HG03108 (cell line): ENCODE results near the gene XYLT1.

Source experiments
- ATAC-seq: cut with Tn5 transposase; IDR thresholded peaks from one replicate; pipeline ENCODE4 v1.9.1; 2021; ENCODE audit warnings: moderate library complexity; ENCODE audit not compliant: unreplicated experiment

Gene XYLT1

DNA sequence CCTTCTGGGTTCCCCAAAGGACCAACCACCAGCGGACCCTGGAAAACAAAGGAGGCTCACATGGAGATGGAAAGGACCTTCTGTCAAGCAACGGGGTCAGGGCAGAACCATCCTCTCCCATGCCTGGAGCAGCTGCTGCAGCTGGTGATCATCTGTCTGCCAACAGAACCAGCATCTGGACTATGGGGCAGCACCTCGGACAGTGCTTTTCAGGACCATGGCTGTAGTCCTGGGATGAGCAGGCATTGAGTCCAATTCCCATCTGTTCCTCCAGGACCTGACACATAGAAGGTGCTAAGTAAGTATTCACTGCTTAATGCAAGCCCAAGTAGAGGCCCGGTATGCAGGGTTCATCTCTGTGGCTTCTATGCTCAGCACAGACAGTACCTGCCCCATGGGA lies 304.7 kb downstream of the XYLT1 start:
- ATAC-seq: no peak

DNA sequence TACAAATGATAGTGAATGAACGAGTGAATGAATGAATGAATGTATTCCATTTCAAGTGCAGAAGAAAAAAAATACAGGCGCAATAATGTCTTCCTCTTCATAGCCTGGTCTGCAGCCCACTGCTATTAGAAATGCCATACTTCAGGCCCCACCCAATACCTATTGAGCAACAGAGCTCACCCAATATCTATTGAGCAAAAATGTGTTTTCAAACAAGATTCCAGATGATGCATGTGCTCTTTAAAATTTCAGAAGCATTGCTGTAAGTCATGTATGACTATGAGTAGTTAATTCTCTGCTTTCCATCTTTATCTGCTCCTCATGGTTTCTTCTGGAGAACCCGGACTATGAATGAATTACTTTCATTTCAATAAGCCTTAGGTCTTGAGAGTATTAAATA lies 308.2 kb downstream of the XYLT1 start:
- ATAC-seq: no peak

DNA sequence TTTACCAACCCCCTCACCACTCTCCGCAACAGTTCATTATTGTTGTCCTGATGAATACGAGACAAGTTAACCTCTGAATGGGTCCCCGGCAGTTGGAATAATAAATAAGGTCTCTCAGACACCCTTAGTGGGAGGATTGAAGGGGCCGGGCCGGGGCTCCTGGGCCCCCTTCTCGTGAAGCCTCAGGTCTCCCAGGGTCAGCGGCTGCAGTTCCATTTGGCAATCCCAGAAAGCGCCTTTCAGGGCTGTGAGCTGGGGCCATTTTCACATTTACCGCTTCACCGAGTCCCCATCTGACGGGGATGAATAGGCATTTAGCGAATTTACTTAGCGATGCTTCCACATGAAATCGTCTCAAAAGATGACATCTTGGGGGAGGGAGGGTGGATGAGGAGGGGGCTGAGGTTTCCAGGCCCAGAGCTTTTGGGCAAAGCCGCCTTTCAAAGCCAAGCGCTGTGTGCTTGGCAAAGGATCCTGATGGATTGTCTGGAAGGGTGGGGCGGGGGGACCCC lies 309.8 kb downstream of the XYLT1 start:
- ATAC-seq: no peak

DNA sequence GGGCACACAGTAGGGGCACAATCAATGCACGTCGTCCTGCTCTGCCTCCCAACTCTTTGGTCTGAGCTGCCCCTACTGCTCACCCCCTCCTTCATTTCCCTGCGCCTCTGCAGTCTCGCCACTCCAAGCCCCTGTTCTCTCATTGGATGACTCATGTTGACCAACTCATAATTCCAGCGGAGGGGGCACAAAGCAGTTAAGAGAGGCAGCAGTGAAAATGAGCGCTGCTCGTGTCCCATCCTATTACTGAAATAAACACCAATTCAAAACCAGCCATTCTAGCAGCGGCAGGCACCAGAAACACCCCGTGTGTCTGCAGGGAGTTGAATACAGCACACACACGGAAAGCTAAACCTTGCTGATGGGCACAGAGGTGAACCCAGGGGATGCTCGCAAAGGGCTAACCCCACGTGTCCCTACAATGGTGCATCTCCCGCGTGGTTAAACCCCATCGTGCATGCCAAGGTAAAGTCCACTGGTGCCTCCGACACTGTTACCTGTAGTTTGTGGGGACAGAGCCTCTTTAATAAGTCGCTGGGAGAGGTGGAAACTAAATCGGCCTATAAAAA lies 310.4 kb downstream of the XYLT1 start:
- no peak for ATAC-seq

DNA sequence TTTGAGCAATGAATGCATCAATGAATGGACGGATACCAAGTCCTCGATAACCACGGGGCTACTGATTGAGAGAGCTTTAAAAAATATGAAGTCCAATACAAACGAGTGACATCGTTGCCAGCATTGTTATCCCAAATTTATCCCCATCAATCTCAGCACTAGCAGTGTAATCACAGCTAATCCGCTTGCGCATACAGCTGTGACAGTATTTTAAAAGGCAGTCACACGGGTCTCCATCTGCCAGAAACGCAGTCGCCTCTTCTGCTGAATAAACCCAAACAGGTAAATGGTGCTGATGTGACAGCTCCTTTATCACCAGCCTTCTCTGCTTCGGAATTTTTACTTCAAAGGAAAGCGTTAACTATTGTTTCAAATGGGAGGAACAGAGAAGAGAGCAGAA lies 311.1 kb downstream of the XYLT1 start:
- no peak for ATAC-seq

DNA sequence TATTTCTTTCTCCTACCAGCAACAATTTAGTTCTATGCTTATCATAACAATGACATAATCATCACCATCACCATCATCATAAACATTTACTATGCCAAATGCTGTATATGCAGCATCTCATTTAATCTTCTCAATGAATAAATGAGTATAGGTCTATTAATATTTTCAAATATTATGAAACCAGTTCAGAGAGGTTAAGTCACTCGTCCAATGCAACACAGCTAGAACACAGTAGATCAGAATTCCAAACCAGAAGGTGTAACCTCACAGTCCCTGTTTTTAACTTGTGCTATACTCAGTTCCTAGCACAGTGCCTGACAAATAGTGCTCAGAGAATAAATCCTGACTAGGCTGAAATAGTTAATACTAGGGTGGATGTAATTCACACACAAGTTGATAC lies 314.8 kb downstream of the XYLT1 start:
- no peak for ATAC-seq

DNA sequence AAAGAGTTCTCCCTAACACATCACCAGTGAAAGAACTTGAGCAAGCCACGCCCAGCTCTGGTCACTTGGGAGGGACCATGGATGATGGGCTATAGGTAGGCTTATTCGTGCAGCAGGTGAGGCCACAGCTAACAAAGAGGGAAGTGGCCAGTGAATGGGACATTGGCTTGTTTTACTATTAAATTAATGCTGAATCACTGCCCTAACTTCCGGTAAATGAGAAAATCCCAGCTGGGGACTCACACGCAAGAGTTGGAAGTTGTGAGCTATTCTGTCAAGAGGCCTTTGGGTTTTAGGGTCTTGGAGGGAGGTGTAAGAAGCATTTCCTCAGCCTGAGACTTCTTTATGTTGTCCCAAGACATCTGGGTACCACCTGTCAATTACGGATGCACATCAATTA lies 315.3 kb downstream of the XYLT1 start:
- no peak for ATAC-seq

DNA sequence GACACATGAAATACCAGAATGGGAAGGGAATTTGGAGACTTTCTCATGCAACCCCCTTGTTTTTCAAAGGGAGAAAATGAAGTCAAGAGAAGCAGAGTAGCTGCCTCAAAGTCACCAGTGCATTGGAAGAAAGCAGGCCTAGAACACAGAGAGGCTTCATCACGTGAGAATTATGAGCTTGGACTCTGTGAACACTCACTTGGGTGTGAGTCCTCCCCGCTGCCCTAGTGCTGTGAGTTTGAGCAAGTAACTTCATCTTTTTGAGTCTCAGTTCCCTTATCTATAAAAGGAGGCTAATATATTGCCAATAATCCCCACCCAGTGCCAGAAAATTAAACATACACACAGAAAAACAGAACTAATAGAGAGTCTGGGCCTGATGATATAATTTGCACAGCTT lies 315.8 kb downstream of the XYLT1 start:
- ATAC-seq: no peak

DNA sequence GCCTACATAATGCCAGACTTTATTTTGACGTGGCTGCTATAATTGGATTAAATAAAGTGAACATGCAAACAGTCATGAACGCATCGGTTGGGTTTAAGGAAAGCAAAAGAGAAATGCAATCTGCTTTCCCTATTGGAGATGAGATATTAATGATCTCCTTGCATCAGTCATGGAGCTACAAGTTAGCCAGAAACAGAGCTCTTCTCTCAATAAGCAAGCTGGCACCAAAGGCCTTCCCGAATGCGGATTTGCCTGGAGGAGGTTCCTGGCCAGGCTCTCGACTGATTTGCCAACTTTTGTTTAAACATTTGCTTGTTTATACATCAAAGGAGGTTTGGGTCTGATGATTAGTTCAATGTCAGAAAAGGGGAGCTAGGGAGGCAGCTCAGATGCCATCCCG lies 318.4 kb downstream of the XYLT1 start:
- ATAC-seq: no peak

DNA sequence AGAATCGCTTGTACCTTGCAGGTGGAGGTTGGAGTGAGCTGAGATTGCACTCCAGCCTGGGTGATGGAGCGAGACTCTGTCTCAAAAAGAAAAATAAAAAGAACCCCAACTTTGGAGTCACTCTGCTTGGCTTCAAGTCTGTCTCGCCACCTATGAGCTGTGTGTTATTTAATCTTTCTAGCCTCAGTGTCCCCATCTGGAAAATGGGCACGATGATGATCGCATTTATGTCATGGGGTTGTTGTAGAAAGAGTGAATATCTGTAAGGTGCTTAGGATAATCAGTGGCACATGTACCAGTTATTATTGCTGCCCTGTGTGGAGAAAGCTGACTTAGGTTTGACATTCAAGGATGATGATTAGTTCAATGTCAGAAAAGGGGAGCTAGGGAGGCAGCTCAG lies 319.4 kb downstream of the XYLT1 start:
- ATAC-seq: no peak

DNA sequence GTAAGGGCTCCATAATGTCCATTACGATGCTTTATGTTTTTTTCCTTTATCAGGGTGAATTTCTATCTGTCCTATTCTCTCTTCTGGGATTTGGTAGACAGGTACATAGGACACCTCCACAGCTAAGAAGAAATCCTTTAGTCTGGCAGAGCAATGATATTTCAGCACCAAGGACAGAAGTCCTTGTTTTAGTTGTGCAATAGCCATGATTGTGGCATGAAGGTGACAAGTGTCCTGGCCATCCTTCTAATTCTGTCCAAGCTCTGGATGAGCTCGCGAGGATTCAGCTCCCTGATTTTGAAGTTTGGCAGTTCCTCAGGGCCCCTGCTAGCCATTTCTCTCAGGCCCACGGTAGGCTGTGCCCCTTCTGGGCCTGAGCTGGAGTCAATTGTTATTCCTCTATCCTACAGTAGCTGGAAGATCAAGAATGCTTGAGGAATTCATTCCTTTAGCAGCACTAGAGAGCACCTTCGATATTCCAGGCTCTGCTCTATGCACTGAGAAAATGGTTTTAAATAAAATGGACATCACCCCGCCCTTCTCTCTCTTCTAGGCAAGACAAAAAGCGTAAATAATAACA lies 320.8 kb downstream of the XYLT1 start:
- no peak for ATAC-seq

DNA sequence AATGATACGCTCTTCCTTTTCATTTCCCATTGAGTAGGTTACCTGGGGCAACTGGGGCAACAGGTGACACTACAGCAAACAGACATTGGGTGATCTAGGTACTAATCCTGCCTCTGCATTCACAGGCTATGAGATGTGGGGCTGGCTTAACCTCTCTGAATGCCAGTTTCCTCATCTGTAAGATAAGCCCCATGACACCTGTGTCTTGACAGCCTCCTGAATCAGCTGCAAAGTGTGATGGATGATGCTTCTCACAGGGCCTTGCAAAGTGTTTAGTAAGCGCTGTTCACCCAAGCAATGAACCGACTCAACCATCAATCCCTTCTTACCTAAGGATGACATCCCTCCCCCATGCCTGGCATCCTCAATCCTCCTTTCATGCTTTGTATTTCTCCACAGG lies 322.8 kb downstream of the XYLT1 start:
- ATAC-seq: no peak

DNA sequence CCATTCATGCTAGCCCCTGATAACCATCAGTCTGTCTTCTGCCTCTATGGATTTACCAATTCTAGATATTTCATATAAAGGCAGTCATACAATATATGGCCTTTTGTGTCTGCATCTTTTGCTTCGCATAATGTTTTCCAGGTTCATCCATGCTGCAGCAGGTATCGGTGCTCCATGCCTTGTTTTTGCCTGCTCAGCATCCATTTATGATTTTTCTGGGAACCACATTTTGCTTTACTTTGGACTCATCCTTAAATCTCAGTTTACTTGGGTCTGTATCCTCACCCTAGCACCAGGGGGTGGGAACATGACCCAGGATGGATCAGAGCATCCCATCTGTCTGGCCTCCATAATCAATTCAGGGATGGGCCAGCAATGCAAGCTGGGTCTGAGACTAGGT lies 325.7 kb downstream of the XYLT1 start:
- ATAC-seq: no peak

DNA sequence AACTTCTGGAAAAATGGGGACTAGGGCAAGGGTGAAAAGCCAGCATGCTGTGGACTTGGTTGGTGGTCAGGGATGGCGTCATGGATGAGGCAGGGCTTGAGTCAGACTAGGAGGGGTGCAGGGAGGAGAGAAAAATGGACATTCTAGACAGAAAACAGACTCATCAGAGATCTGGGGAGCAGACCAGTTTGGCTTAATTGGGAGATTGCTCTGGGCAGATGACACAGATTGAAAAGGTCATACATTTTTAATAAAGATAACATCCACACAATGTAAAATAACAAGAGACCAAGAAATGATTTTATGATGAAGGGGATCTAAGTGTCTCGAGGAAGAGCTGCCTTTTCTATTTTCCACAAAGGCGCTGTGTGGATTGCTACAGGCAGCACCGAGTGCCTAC lies 326.3 kb downstream of the XYLT1 start:
- no peak for ATAC-seq

DNA sequence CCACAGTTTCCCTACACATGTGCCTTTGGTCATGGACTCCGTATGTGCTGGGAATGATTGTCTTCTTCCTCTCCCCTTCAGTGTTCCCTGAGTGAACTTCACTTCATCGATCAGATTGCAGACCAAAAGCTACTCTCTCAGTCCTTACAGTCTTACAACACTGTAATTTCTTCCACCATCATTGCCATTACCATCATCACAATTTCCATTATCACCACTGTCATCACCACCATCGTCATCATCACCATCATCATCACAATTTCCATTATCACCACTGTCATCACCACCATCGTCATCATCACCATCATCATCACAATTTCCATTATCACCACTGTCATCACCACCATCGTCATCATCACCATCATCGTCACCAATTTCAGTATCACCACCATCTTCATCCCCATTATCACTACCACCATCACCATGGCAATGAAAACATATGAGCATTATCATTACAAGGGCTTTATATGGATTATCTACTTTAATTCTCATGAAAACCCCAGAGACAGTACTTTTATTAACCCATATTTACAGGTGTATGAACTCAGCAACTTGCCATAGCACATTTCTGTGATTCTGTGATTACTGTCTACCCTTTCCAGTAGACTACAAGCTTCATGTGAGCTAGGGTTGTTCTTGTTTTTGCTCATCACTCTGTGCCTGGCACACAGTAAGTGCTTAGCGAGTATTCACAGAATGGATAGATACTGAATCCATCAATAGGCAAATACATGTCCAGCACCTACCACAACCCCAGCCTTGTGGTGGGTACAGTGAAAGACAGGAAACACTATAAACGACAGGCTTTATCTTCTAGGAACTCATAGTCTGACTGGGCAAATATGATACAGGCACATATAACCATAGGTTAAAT lies 327.0 kb downstream of the XYLT1 start:
- ATAC-seq: no peak

DNA sequence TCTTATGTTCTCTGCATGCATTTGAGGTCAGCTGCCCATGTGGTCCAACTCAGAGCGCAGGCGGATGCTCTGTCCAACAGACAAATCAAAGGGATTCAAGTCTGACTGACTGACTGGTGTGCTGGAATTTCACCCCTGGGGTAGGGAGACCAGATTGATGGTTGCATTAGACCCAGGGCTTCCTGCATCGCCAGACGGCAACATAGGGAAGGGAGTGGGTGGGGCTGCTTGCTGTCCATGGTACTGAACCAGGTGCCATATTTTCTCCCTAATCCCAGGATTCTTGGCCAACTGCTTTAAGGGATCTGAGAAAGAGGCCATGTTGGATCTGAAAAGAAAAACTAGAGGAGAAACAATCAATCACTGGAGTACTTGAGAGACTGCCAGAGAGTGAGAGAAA lies 332.0 kb downstream of the XYLT1 start:
- ATAC-seq: no peak

DNA sequence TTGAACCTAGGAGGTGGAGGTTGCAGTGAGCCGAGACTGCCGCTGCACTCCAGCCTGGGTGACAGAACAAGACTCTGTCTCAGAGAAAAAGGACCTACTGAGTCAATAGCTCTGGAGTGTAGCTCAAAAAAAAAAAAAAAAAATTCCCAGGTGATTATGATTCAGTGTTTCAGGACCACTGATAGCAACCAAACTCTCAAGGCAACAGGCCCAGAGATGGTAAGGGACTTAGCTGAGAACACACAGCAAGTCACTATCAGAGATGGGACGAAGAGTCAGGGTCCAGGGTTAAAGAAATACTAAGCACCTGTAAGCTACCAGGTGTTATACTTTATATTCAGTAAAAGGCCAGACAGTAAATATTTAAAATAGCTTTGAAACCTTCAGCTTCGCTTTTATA lies 335.3 kb downstream of the XYLT1 start:
- no peak for ATAC-seq

DNA sequence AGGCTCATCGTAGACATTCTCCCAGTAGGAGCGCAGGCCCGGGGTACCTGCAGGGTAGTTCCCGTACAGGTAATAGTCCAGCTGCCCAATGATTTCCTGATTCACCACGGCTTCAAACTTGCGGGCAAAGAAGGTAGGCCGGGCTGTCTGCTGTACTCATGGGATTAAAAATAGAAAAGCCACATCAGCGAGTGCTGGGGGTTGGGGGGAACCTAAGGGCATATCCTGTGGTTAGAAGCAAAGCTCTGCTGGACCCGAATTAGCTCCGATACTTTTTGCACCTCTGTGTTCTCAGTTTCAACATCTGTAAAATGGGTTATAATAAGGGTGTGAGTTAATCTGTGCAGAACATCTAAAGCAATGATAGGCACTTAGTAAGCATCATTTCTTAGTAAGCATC lies 336.2 kb downstream of the XYLT1 start:
- ATAC-seq: no peak

DNA sequence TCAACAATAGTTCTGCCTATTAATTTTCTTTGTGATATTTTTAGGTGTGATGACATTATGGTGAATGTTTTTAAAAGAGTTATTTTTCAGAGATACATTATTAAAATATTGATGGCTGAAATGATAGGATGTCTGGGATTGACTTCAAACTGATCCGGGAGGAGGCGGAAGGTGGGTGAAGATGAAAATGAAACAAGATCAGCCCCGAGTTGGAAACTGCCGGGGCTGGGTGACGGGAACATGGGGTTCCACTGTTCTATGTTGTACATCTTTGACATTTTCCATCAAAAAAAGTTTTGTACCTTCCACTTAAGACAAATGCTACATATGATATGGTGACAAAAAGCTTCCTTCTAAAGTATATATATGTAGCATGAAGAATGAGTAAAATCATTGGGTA lies 336.9 kb downstream of the XYLT1 start:
- ATAC-seq: no peak

DNA sequence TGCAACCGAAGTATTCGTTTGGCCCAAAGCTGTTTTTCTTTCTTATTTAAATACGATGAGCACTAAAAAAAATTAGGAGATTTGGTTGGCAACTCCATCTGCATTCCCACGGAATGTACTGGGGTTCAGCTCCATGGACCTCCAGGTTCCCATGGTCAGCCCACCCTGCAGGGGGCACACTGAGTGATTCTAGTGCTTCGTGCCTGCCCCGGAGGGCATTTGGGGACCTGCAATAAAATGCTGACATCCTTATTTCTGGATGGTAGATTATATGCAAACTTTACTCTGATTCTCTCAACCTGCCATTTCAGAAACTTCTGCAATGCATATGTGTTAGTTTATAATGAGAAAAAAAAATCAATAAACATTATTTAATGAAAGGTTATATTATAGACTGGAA lies 339.4 kb downstream of the XYLT1 start:
- ATAC-seq: no peak

DNA sequence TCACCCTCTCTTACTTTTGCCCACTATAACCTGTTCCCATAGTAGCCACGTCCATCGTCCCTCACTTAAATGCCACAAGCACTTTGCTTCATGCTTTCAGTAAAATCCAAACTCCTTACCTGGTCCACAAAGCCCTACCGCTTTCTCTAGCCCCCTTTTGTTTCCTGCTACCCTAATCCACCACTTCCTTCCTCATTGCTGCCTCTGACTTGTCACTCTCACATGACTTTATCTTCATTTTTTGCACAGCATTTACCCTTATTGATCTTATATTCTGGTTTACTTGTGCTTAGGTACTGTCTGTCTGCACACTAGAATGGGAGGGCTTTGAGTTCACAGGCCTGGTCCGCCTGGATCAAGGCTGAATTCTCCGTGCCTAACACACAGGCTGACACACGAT lies 340.0 kb downstream of the XYLT1 start:
- ATAC-seq: no peak

DNA sequence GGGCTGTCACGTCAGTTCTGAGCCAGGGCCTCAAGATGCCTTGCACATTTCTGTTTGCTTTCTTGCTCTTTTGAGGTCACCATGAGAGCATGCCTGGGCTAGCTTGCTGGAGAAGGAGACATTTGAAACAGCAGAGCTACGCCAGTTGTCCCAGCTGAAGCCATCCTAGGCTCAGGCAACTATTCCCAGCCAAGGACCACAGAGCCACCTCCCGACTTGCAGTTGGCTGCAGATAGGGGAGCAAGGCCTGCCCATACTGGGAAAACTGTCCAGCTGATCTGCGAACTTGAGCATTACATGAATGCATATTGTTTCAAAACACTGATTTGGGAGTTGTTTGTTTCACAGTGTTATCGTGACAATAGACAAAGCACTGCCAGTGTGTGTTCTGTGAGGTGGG lies 340.8 kb downstream of the XYLT1 start:
- ATAC-seq: no peak
